GM21737 (cell line): Measurements from ENCODE around the gene PLEKHA8.

Experiments used
- ATAC-seq: cut with Tn5 transposase; IDR thresholded peaks from one replicate; pipeline ENCODE4 v1.9.1; 2021; ENCODE audit warnings: mild to moderate bottlenecking, moderate library complexity; ENCODE audit not compliant: unreplicated experiment

Gene PLEKHA8

GRCh38 chr7:30022991-30023390, 5.2 kb upstream of the PLEKHA8 start:
- ATAC-seq, result no peak

DNA sequence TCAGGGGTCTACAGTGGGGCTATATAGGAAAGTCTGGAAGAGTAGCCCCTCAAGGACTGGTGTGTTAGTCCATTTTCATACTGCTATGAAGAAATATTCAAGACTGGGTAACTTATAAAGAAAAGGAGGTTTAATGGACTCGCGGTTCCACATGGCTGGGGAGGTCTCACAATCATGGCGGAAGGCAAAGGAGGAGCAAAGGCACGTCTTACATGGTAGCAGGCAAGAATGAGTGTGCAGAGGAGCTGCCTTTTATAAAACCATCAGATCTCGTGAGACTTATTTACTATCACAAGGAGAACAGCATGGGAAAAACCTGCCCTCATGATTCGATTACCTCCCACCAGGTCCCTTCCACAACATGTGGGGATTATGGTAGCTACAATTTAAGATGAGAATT, 4.7 kb upstream of the PLEKHA8 start:
- ATAC-seq, result no peak

- ATAC-seq, result peak; percentile 77
Observed at GRCh38 chr7:30026229-30027064, 1.8 kb upstream of the PLEKHA8 start, which contains the start of gene FKBP14. TSS of gene FKBP14 (minus strand) at chr7:30026702. CDS start at chr7:30026508, 194 bp downstream.

DNA sequence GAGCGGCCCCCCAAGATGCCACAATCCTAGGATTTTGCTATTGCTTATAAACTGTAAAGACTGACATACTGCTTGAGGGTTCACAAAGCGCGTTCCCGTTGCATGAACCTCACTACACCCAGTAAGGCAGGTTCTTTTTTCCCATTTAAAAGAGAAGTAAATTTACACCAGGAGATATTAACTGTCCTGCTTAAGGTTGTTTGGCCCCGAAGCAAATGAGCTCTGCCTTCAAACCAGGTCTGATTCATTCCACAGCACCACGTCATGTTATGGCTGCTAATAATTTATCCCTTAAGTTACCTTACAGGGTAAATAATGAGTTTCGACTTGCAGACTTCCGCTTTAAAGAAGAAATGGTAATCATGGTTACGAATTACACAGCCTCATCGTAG, 1.2 kb upstream of the PLEKHA8 start:
- peak; percentile 25 for ATAC-seq

DNA sequence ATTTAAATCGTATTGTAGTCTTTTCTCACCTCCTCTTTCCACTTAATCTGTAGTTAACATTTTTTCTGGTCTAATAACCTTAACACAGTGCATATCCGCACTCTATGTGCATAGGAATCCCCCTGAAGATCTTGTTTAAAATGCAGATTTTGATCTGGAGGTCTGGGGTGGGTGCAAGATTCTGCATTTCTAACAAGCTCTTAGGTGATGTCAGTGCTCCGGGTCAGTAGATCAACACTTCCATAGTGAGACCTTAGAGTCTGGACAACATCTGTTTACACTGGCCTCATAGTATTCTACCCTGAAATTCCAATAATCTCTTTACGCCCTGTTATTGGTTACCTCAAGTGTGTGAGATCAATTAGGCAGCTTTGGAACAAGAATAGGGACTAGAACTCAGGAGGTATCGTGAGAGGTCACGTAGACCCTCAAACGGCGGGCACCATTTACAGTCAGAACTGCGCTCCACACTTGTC, 434 bp upstream of the PLEKHA8 start:
- no peak for ATAC-seq

DNA sequence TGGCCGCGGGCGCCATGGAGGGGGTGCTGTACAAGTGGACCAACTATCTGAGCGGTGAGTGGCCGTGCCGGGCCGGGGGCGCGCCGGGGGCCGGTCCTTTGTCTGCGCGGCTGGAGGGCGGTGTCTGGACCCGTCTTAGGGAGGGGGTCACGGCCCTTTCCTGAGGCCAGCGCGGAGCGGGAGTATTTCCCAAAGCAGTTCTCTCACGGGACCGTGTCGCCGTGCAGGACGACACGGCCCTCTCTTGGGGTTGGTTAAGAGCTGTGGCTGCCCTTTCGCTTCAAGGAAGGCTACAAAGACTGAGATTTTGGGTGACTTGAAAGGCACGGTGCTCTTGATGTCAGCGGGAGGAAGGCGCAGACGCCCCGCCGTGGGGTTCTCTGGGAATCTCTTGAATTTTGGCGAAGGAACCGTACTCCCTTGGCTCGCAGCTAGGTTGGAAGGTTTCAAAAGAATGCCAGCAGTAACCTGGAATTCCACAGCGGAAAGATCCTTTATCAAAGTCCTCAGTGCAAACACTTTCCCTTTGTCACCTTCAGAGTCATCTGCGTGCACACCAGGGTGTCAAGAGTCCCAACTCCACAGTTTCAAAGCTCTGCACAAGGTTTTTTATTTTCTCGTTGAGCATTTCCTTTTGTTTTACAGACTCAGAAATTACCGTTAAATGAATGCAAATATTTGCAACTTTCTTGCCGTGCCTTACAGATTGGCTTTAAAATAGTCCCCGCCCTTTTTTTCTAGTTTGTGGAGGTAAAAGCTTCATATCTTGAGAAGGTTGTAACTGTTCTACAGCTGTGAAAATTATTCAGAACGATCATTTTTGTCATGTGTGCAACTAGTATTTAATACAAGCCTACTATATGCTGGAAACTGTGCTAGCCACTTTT, 780 bp downstream of the PLEKHA8 start:
- peak; percentile 11 for ATAC-seq

DNA sequence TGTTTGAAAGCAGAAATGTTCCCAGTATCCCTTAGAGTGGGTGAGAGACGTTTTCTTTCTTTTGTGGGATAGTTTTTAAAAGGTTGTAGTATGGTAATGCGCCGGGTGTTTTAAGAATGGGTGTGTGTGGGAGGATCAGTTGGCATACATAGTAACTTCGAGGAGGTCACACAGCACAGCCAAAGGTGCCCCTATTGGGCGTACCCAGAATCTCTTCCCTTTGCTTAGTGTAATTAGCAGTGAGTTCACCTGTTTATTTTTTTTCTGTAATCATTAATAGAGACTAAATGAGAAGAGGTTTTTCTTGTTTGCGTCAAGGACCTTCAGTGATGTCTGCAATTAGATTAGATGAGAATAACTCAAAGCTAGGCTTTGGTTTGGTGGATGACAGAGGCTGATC, 1.5 kb downstream of the PLEKHA8 start:
- ATAC-seq, result no peak

GRCh38 chr7:30032310-30033125, 4.3 kb downstream of the PLEKHA8 start:
- no peak for ATAC-seq

DNA sequence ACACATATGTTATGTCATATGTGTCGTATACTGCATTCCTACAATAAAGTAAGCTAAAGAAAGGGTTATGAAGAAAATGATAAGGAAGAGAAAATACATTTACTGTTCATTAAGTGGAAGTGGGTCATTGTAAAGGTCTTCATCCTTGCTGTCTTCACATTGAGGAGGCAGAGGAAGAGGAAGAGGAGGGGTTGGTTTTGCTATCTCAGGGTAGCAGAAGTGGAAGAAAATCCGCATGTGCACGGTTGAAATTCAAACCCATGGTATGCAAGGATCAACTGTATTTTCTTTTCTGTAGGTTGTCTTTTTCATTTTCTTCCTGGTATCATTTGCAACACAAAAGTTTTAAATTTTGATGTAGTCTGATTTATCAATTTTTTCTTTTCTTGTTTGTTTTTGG, 6.3 kb downstream of the PLEKHA8 start:
- no peak for ATAC-seq

DNA sequence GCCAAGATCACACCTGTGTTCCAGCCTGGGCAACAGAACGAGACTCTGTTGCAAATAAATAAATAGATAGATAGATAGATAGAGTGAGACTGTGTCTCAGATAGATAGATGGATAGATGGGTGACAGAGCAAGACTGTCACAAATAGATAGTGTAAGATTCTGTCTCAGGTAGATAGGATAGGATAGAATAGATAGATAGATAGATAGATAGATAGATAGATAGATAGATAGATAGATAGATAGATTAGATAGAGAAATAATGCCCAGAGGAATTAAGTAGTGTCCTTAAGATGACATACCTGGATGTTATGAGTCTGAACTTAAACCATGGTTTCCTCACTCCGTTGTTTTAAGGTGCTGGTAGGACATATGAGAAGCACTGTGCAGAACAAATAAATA, 8.0 kb downstream of the PLEKHA8 start:
- no peak for ATAC-seq

- ATAC-seq, result no peak
Observed at GRCh38 chr7:30038196-30038980, 10.2 kb downstream of the PLEKHA8 start.

DNA sequence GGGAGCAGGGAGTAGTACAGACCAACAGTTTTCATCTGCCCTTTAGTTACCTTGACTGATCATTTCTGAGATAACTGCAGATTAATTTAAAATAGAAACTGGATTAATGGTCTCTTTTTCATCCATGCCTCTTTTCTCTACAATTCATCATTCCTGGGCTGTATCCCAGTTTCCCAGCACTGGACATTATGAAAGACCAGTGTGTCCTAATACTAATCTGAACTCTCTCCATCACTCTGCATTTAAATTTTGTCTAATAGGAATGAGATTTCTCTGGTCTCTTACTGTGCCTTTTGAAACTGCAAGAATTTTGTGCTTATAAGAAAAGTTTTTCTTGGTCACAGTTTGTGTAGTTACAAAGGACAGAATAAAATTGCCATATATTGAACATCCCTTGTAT, 12.7 kb downstream of the PLEKHA8 start:
- ATAC-seq, result no peak

DNA sequence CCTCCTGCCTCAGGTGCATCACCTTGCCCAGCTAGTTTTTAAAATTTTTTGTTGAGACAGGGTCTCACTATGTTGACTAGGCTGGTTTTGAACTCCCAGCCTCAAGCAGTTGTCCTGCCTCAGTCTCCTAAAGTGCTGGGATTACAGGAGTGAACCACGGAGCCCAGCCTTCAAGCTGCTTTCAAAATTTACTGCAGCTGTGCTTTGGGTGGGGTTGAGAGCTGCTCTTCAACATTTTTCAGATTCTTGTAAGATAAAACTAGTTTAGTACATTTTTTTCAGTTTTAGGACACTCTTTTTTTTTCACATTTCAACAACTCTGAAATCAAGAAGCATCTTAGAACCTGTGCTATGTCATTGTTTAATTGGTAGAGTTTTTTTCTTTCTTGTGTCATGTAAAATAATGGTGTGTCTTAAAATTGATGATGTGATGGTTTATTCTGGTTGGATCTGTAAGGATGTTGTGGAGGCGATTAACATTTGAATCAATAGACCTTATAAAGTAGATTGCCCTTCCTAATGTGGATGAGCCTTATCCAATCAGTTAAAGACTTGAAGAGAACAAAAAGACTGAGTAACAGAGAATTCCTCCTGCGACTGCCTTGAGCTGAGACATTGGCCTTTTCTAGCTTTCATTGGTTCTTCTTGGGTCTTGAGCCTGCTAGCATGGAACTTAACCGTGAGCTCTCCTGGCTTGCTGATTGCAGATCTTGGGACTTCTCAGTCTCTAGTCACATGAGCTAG, 13.5 kb downstream of the PLEKHA8 start:
- no peak for ATAC-seq

DNA sequence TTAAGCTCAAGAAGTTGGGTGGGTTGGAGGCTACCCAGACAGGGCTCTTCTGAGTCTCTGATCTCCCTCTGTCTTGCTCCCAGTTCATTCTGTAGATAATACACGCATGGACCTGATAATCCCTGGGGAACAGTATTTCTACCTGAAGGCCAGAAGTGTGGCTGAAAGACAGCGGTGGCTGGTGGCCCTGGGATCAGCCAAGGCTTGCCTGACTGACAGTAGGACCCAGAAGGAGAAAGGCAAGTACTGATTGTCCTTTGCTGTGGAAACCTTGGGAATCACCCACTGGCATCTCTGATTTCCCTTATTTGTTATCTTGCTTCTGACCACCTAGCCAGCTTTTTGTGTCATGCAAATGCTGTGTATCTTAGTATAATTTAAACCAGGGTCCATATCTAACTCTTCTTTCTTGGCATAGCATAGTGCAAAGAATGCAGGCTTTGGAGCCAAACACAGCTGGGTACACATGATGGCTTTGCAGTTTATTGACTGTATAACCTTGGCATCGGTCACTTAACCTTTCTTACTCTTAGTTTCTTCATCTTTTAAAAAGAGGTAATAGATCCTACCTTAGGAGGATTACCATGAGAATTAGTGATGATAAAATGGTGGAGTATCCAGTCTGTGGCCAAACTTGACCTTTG, 18.0 kb downstream of the PLEKHA8 start:
- no peak for ATAC-seq

GRCh38 chr7:30047124-30047523, 18.9 kb downstream of the PLEKHA8 start:
- ATAC-seq, result no peak

DNA sequence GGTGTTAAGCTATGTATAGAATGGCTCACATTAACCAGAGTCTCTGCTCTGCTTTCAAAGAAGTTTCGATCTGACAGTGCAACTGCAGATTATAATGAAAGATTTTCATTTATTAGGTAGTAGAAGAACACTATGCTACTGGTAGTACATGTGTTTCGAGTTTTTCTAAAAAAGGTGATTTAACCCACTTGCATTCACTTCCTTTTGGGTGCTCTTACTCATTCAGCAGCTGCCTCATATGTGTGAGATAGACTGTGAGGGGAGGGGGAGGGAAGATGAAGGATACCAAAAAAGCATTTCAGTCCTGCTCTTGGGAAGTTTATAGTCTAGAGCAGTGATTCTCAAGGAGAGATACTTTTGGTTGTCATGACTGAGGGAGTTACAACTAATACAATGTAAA, 20.4 kb downstream of the PLEKHA8 start:
- ATAC-seq, result no peak

DNA sequence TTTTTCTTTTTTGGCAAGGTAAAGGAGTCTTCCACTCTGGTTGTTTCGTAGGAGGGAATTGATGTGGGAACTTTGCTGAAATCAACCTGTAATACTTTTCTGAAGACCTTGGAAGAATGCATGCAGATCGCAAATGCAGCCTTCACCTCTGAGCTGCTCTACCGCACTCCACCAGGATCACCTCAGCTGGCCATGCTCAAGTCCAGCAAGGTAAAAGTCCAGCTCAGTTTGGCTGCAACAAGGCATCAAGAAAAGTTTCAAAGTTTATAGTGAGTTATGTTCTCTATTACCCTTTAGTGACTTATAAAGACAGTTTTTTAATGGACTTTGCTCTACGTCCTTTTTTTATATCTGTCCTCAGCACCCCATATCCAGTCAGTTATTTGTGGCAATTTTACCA, 21.0 kb downstream of the PLEKHA8 start:
- no peak for ATAC-seq

- no peak for ATAC-seq
Observed at GRCh38 chr7:30053068-30053467, 24.9 kb downstream of the PLEKHA8 start.

DNA sequence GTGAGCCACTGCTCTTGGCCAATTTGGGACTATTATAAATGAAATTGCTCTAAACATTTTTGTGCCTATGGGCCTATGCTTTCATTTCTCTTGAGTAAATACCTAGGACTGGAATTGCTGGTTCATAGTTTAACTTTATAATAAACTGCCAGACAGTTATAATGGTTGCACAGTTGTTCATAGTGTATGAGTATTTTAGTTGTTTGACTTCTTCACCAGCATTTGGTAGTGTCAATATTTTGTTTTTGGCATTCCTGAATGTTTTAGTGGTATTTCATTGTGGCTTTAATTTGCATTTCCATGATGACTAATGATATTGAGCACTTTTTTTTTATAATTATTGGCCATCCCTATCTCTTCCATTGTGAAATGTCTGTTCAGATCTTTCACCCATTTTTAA, 29.5 kb downstream of the PLEKHA8 start:
- ATAC-seq, result no peak
